HG03442 (cell line): Measurements from ENCODE around the gene ACTRT2.

Source experiments
- ATAC-seq: cut with Tn5 transposase; IDR thresholded peaks from one replicate; pipeline ENCODE4 v1.9.1; 2021; ENCODE audit warnings: mild to moderate bottlenecking, moderate library complexity; ENCODE audit not compliant: unreplicated experiment

ACTRT2 gene

GRCh38 chr1:3001471-3002348, 19.6 kb upstream of the ACTRT2 start:
- no peak for ATAC-seq

GRCh38 chr1:3002349-3003038, 18.8 kb upstream of the ACTRT2 start:
- ATAC-seq: no peak

- no peak for ATAC-seq
Observed at GRCh38 chr1:3003039-3003940, 18.0 kb upstream of the ACTRT2 start.

- ATAC-seq: no peak
Observed at GRCh38 chr1:3003941-3004270, 17.4 kb upstream of the ACTRT2 start.

- no peak for ATAC-seq
Observed at GRCh38 chr1:3004285-3005205, 16.7 kb upstream of the ACTRT2 start.

- no peak for ATAC-seq
Observed at GRCh38 chr1:3005771-3006170, 15.5 kb upstream of the ACTRT2 start.

- no peak for ATAC-seq
Observed at GRCh38 chr1:3007298-3008147, 13.7 kb upstream of the ACTRT2 start.

- no peak for ATAC-seq
Observed at GRCh38 chr1:3009021-3009420, 12.2 kb upstream of the ACTRT2 start.

GRCh38 chr1:3009556-3009955, 11.7 kb upstream of the ACTRT2 start:
- no peak for ATAC-seq

GRCh38 chr1:3011127-3011526, 10.1 kb upstream of the ACTRT2 start:
- ATAC-seq: no peak

- ATAC-seq: no peak
Observed at GRCh38 chr1:3011631-3012455, 9.4 kb upstream of the ACTRT2 start.

GRCh38 chr1:3012456-3013291, 8.6 kb upstream of the ACTRT2 start:
- no peak for ATAC-seq

GRCh38 chr1:3013371-3014049, 7.8 kb upstream of the ACTRT2 start:
- ATAC-seq: no peak

- no peak for ATAC-seq
Observed at GRCh38 chr1:3014050-3014440, 7.2 kb upstream of the ACTRT2 start.

- ATAC-seq: no peak
Observed at GRCh38 chr1:3014443-3015268, 6.6 kb upstream of the ACTRT2 start.

- no peak for ATAC-seq
Observed at GRCh38 chr1:3015269-3015635, 6.0 kb upstream of the ACTRT2 start.
